ENCODE data around the gene CCDC85C. TPM values are rescaled to one million over a fixed set of nuclear protein-coding genes. Genes with fewer than 3 reads are reported as not detected.

CCDC85C gene
- total RNA-seq, 6 donors from 2014 or later: 5.2 to 31.0 (median 20.4) TPM

- TF ChIP-seq, protein P1, sequence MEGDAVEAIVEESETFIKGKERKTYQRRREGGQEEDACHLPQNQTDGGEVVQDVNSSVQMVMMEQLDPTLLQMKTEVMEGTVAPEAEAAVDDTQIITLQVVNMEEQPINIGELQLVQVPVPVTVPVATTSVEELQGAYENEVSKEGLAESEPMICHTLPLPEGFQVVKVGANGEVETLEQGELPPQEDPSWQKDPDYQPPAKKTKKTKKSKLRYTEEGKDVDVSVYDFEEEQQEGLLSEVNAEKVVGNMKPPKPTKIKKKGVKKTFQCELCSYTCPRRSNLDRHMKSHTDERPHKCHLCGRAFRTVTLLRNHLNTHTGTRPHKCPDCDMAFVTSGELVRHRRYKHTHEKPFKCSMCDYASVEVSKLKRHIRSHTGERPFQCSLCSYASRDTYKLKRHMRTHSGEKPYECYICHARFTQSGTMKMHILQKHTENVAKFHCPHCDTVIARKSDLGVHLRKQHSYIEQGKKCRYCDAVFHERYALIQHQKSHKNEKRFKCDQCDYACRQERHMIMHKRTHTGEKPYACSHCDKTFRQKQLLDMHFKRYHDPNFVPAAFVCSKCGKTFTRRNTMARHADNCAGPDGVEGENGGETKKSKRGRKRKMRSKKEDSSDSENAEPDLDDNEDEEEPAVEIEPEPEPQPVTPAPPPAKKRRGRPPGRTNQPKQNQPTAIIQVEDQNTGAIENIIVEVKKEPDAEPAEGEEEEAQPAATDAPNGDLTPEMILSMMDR (IDR thresholded peaks at IDR 0.05): peak in 1 of 6 experiments; percentile 23
- TF ChIP-seq EP300 (IDR thresholded peaks at IDR 0.05): no peak
- TF ChIP-seq POLR2A (IDR thresholded peaks at IDR 0.05): no peak
- no peaks in the 10 kb centered on the region for H3K9me3 ChIP-seq
- ATAC-seq (ENCODE audit: low FRiP score in 2 of 2): no peak
- 67 to 75% methylated on average over 18 to 23 of the region's 28 CpGs for WGBS, 2 donors
- no peaks in the 10 kb centered on the region for H3K36me3 ChIP-seq
- DNase-seq: peak in 1 of 2 donors; percentile 52
- H3K27ac ChIP-seq: peak overlapping the region in 3 of 4 donors; percentile 8 to 62 (median 45)
- H3K4me3 ChIP-seq: no peak overlapping the region
- peaks cover 59 to 84% (median 66%) of the 10 kb centered on the region in 4 donors for H3K4me1 ChIP-seq
- H3K27me3 ChIP-seq: no peaks in the 10 kb centered on the region
Observed at GRCh38 chr14:99590746-99591555, 13.1 kb downstream of the CCDC85C start.

GRCh38 chr14:99589651-99590530, 14.1 kb downstream of the CCDC85C start:
- Histone ChIP-seq H3K4me1 (peaks cover 48 to 73% (median 55%) of the 10 kb centered on the region in 4 donors), H3K9me3 (no peaks in the 10 kb centered on the region), H3K27ac (peak overlapping the region; percentile 16 to 62 (median 34)), H3K4me3 (no peak overlapping the region), H3K27me3 (no peaks in the 10 kb centered on the region), H3K36me3 (no peaks in the 10 kb centered on the region)
- 75 to 89% methylated on average over 4 to 15 of the region's 17 CpGs for WGBS, 2 donors
- TF ChIP-seq, protein P1 (IDR thresholded peaks at IDR 0.05): no peak
- TF ChIP-seq POLR2AphosphoS5 (IDR thresholded peaks at IDR 0.05) (no peak), EP300 (IDR thresholded peaks at IDR 0.05) (no peak), POLR2A (IDR thresholded peaks at IDR 0.05) (no peak)
- no peak for ATAC-seq (ENCODE audit: low FRiP score in 2 of 2)
- DNase-seq: peak in 1 of 2 donors; percentile 54

- H3K27ac ChIP-seq: peak overlapping the region; percentile 16 to 62 (median 35)
- no peaks in the 10 kb centered on the region for H3K27me3 ChIP-seq
- TF ChIP-seq POLR2A (IDR thresholded peaks at IDR 0.05): no peak
- TF ChIP-seq, protein P1 (IDR thresholded peaks at IDR 0.05): no peak
- TF ChIP-seq POLR2AphosphoS5 (IDR thresholded peaks at IDR 0.05): no peak
- no peak for TF ChIP-seq EP300 (IDR thresholded peaks at IDR 0.05)
- 47 to 61% methylated on average over 13 to 18 of the region's 18 CpGs for WGBS, 2 donors
- ATAC-seq (ENCODE audit: low FRiP score in 2 of 2) (no peak), DNase-seq (peak in 1 of 2 donors; percentile 52)
- no peaks in the 10 kb centered on the region for H3K9me3 ChIP-seq
- H3K36me3 ChIP-seq: no peaks in the 10 kb centered on the region
- H3K4me1 ChIP-seq: peaks cover 45 to 64% (median 46%) of the 10 kb centered on the region in 4 donors
- no peak overlapping the region for H3K4me3 ChIP-seq
Observed at GRCh38 chr14:99589031-99589441, 15.0 kb downstream of the CCDC85C start.

DNA sequence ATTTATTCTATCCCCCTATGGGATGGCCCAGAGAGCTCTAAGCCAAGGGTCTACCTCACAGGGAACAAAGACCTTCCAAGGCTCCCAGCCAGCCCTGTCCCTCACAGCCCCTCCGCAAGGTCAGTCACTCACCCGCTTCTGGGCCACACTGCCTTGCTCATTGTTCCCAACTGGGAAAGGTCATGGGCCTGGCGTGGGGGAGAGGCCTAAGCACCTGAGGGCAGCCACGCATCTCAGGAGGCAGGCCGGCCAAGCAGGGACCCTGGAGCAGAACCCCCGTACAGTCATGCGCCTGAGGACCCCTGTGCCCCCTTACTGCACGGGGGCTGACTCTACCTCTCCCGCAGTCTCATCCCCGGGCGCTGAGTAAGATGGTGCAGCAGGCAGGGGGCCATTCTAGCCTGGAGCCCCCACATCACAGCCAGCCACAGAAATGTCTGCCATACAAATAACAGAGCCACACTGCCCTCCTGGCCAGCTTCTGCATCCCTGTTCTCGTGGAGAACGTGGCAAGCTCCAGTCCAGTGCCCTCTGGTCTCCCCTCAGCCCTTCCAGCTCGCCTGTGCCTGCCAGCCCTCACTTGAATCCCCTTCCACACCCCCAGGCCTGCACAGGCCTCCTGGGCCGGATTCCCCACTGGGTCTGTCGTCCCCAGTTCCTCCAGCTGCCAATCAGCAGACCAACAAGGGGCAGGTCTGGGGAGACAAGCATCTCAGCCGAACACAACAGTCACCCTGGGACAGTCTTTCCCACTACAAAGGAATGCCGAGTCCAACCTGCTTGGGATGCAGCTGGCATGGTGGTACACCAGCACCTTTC, 16.3 kb downstream of the CCDC85C start:
- DNase-seq: peak in 1 of 2 donors; percentile 65
- TF ChIP-seq EP300 (IDR thresholded peaks at IDR 0.05) (no peak), POLR2AphosphoS5 (IDR thresholded peaks at IDR 0.05) (no peak), POLR2A (IDR thresholded peaks at IDR 0.05) (no peak)
- TF ChIP-seq, protein P1 (IDR thresholded peaks at IDR 0.05): no peak
- no peak for ATAC-seq (ENCODE audit: low FRiP score in 2 of 2)
- no peaks in the 10 kb centered on the region for H3K27me3 ChIP-seq
- WGBS, 2 donors: 94 to 96% methylated on average over 12 to 17 of the region's 18 CpGs
- no peaks in the 10 kb centered on the region for H3K36me3 ChIP-seq
- no peaks in the 10 kb centered on the region for H3K9me3 ChIP-seq
- peaks cover 36 to 51% (median 38%) of the 10 kb centered on the region in 4 donors for H3K4me1 ChIP-seq
- H3K27ac ChIP-seq: peak overlapping the region in 2 of 4 donors; percentile 2 to 48
- H3K4me3 ChIP-seq: no peak overlapping the region
